IMR-90 (cell line): ENCODE data around the gene TUBA1A. TPM values are rescaled to one million over a fixed set of nuclear protein-coding genes. Genes with fewer than 3 reads are reported as not detected.

ENCODE experiments used
- ATAC-seq: fragments of 200-7000 bp; cut with Tn5 transposase; 2 replicates; pipeline ENCODE4 v1.9.1; 2020; ENCODE audit warnings: low read depth, mild to moderate bottlenecking, moderate library complexity
- BruUV-seq: library from RNA; stranded (reverse); fragments of 400-500 nt; replicated peaks from 2 replicates; lab custom pipeline; 2021; lab: Mats Ljungman, UMichigan
- CTCF ChIA-PET: fragments of 300-600 bp; formaldehyde crosslinking; extraction: SDS; loops from one replicate; lab custom pipeline; 2021; ENCODE audit warnings: antibody characterized with exemption; lab: Yijun Ruan, JAX
- POLR2A ChIA-PET: fragments of 300-600 bp; sonication (Branson Sonifier 250); formaldehyde crosslinking; loops from one replicate; lab custom pipeline; 2022; ENCODE audit warnings: antibody characterized with exemption; ENCODE audit not compliant: unreplicated experiment; lab: Charles Lee
- DNase-seq: peaks from one replicate; pipeline ENCODE4 v3.0.0; 2013
- H2AFZ ChIP-seq: replicated peaks from 2 replicates; pipeline ENCODE3; 2013; ENCODE audit warnings: low read length, mild to moderate bottlenecking; ENCODE audit not compliant: poor library complexity
- H2AK5ac ChIP-seq: 2 replicates; pipeline ENCODE4 v1.6.1; 2013; ENCODE audit warnings: low read depth, low read length, inconsistent platforms
- H2AK9ac ChIP-seq: replicated peaks from 2 replicates; pipeline ENCODE3; 2013; ENCODE audit warnings: mild to moderate bottlenecking, low read depth, low read length, moderate library complexity; ENCODE audit not compliant: poor library complexity
- H2BK120ac ChIP-seq: 2 replicates; pipeline ENCODE4 v1.6.1; 2013; ENCODE audit warnings: low read depth, low read length, inconsistent platforms
- H2BK15ac ChIP-seq: 3 replicates; pipeline ENCODE4 v1.6.1; 2013; ENCODE audit warnings: low read depth, low read length, inconsistent platforms
- H2BK20ac ChIP-seq: 2 replicates; pipeline ENCODE4 v1.6.1; 2013; ENCODE audit warnings: low read depth, mild to moderate bottlenecking, inconsistent platforms, low read length, moderate library complexity
- H2BK5ac ChIP-seq: 2 replicates; pipeline ENCODE4 v1.6.1; 2013; ENCODE audit warnings: mild to moderate bottlenecking, low read depth, low read length, inconsistent platforms; ENCODE audit not compliant: poor library complexity, severe bottlenecking
- H3K14ac ChIP-seq: replicated peaks from 2 replicates; pipeline ENCODE4 v1.6.1; 2013; ENCODE audit warnings: low read depth, low read length, inconsistent platforms
- H3K18ac ChIP-seq: 2 replicates; pipeline ENCODE4 v1.6.1; 2013; ENCODE audit warnings: low read depth, low read length, control low read depth
- H3K23ac ChIP-seq: 2 replicates; pipeline ENCODE4 v1.6.1; 2013; ENCODE audit warnings: low read depth, low read length, inconsistent platforms
- H3K27ac ChIP-seq: 2 replicates; pipeline ENCODE4 v1.5.1; 2013; ENCODE audit warnings: mild to moderate bottlenecking, control low read depth, low read length; ENCODE audit not compliant: insufficient read depth
- H3K27me3 ChIP-seq: 2 replicates; pipeline ENCODE4 v1.6.1; 2013; ENCODE audit warnings: low read length; ENCODE audit not compliant: control insufficient read depth, insufficient read depth
- H3K36me3 ChIP-seq: 2 replicates; pipeline ENCODE4 v1.6.1; 2013; ENCODE audit warnings: low read length, mixed read lengths; ENCODE audit not compliant: control insufficient read depth, insufficient read depth
- H3K4ac ChIP-seq: 2 replicates; pipeline ENCODE4 v1.6.1; 2013; ENCODE audit warnings: low read depth, low read length, inconsistent platforms
- H3K4me1 ChIP-seq: 2 replicates; pipeline ENCODE4 v1.6.1; 2013; ENCODE audit warnings: low read length, mixed read lengths; ENCODE audit not compliant: control insufficient read depth, insufficient read depth
- H3K4me2 ChIP-seq: 2 replicates; pipeline ENCODE4 v1.6.1; 2013; ENCODE audit warnings: low read depth, mild to moderate bottlenecking, control low read depth, low read length, moderate library complexity
- H3K4me3 ChIP-seq: 2 replicates; pipeline ENCODE4 v1.5.1; 2013; ENCODE audit warnings: low read depth, mild to moderate bottlenecking, control low read depth, low read length, moderate library complexity; ENCODE audit not compliant: insufficient read depth
- H3K56ac ChIP-seq: 2 replicates; pipeline ENCODE4 v1.6.1; 2013; ENCODE audit warnings: low read length, inconsistent platforms; ENCODE audit not compliant: insufficient read depth; ENCODE audit errors: extremely low read depth
- H3K79me1 ChIP-seq, 2 experiments: 2 replicates each; pipeline ENCODE4 v1.6.1; 2013; ENCODE audit warnings: low read length in 2 of 2, inconsistent platforms in 1 of 2, low read depth in 1 of 2
- H3K9ac ChIP-seq: 2 replicates; pipeline ENCODE4 v1.6.1; 2013; ENCODE audit warnings: low read depth, low read length, control low read depth
- H3K9me1 ChIP-seq: 2 replicates; pipeline ENCODE4 v1.6.1; 2013; ENCODE audit warnings: low read length, inconsistent platforms; ENCODE audit not compliant: insufficient read depth
- H3K9me3 ChIP-seq: 2 replicates; pipeline ENCODE4 v1.6.1; 2013; ENCODE audit warnings: low read length; ENCODE audit not compliant: control insufficient read depth, insufficient read depth
- H4K20me1 ChIP-seq: 2 replicates; pipeline ENCODE4 v1.6.1; 2013; ENCODE audit warnings: low read length, inconsistent platforms; ENCODE audit not compliant: insufficient read depth
- H4K5ac ChIP-seq: 2 replicates; pipeline ENCODE4 v1.6.1; 2013; ENCODE audit warnings: mild to moderate bottlenecking, low read depth, low read length, control low read depth
- H4K8ac ChIP-seq, 2 experiments: 2 replicates each; pipeline ENCODE4 v1.6.1; 2013; ENCODE audit warnings: low read depth in 2 of 2, low read length in 2 of 2, control low read depth in 1 of 2, inconsistent platforms in 1 of 2
- H4K91ac ChIP-seq: 2 replicates; pipeline ENCODE4 v1.6.1; 2013; ENCODE audit warnings: low read depth, low read length, inconsistent platforms; ENCODE audit not compliant: insufficient read depth
- BHLHE40 ChIP-seq: fragments of 150-350 bp; IDR thresholded peaks from 2 replicates; pipeline ENCODE4 v1.6.1; 2016; ENCODE audit warnings: mild to moderate bottlenecking, low read depth, low read length
- CEBPB ChIP-seq: IDR thresholded peaks from 2 replicates; pipeline ENCODE4 v1.6.1; 2012; ENCODE audit warnings: low read depth, low read length, improper control_type of control experiment
- CHD1 ChIP-seq: IDR thresholded peaks from 2 replicates; pipeline ENCODE4 v1.6.1; 2012; ENCODE audit warnings: low read depth, low read length, improper control_type of control experiment
- CTCF ChIP-seq: conservative IDR thresholded peaks from 2 replicates; pipeline ENCODE4 v1.5.1; 2012; ENCODE audit warnings: mild to moderate bottlenecking, low read depth, low read length, improper control_type of control experiment
- FOS ChIP-seq: fragments of 150-350 bp; IDR thresholded peaks from 2 replicates; pipeline ENCODE4 v1.6.1; 2016; ENCODE audit warnings: low read depth, low read length
- MAFK ChIP-seq: IDR thresholded peaks from 2 replicates; pipeline ENCODE4 v1.6.1; 2012; ENCODE audit warnings: low read depth, low read length, improper control_type of control experiment
- MAZ ChIP-seq: IDR thresholded peaks from 2 replicates; pipeline ENCODE4 v1.6.1; 2012; ENCODE audit warnings: low read depth, mild to moderate bottlenecking, low read length, improper control_type of control experiment, moderate library complexity, borderline replicate concordance
- MXI1 ChIP-seq: IDR thresholded peaks from 2 replicates; pipeline ENCODE4 v1.6.1; 2012; ENCODE audit warnings: low read depth, mild to moderate bottlenecking, low read length, moderate library complexity, borderline replicate concordance
- NFE2L2 ChIP-seq: fragments of 150-350 bp; IDR thresholded peaks from 2 replicates; pipeline ENCODE4 v1.6.1; 2016; ENCODE audit warnings: low read depth, mild to moderate bottlenecking, low read length
- POLR2A ChIP-seq: IDR thresholded peaks from 2 replicates; pipeline ENCODE4 v1.6.1; 2012; ENCODE audit warnings: mild to moderate bottlenecking, low read depth, low read length
- RAD21 ChIP-seq: IDR thresholded peaks from 2 replicates; pipeline ENCODE4 v1.6.1; 2012; ENCODE audit warnings: low read length, improper control_type of control experiment
- RCOR1 ChIP-seq: IDR thresholded peaks from 2 replicates; pipeline ENCODE4 v1.6.1; 2012; ENCODE audit warnings: mild to moderate bottlenecking, low read length, improper control_type of control experiment; ENCODE audit not compliant: insufficient replicate concordance
- SMC3 ChIP-seq: fragments of 150-350 bp; IDR thresholded peaks from 2 replicates; pipeline ENCODE4 v1.6.1; 2016; ENCODE audit warnings: low read depth, mild to moderate bottlenecking, antibody characterized with exemption, low read length, moderate library complexity
- USF2 ChIP-seq: fragments of 150-350 bp; IDR thresholded peaks from 2 replicates; pipeline ENCODE4 v1.6.1; 2017; ENCODE audit warnings: mild to moderate bottlenecking, antibody characterized with exemption, low read length, low read depth
- WGBS, 2 experiments: methylation state at CpG; one replicate each; pipeline versions ENCODE4 v1.1.5 to v1.1.7; 2013; ENCODE audit warnings: missing lambda C conversion rate in 2 of 2; ENCODE audit not compliant: insufficient read length in 1 of 2; ENCODE audit errors: extremely low coverage in 2 of 2; 5-methylcytosine and 5-hydroxymethylcytosine counted together
- dilution Hi-C: fragments of 300-500 bp; cut with HindIII; formaldehyde crosslinking; loops from one replicate; pipeline ENCODE4 v1.14.3; 2018; ENCODE audit warnings: low sequenced_read_pairs; ENCODE audit not compliant: unreplicated experiment
- in situ Hi-C: fragments of 300-500 bp; cut with MboI; formaldehyde crosslinking; loops from 3 replicates; pipeline ENCODE4 v1.14.3; 2019; ENCODE audit warnings: low sequenced_read_pairs, inconsistent platforms, mixed read lengths
- intact Hi-C: fragments of 100-400 bp; cut with micrococcal nuclease; formaldehyde crosslinking; loops from 2 replicates; pipeline ENCODE4 v1.10.0; 2022
- polyA plus RNA-seq, 3 experiments: library from polyadenylated mRNA; depleted of rRNA; stranded (reverse); fragments of >200 nt; gene quantifications; 2 replicates each; pipeline ENCODE4 v1.2.3, GENCODE V29; 2012; ENCODE audit warnings: low replicate concordance in 1 of 3
- total RNA-seq: library from RNA; depleted of rRNA; stranded (reverse); fragments of >200 nt; gene quantifications from 2 replicates; pipeline ENCODE4 v1.2.3, GENCODE V29; 2012

Gene TUBA1A
- total and polyA plus RNA-seq, 2 of the 4 experiments (the other 2 are of a cell fraction): 2,105 to 2,832 TPM

GRCh38 chr12:49208676-49209075, 19.8 kb upstream of the TUBA1A start:
- Histone ChIP-seq H2BK5ac (no peak overlapping the region), H4K20me1 (no peaks in the 10 kb centered on the region), H2AK5ac (no peak overlapping the region), H2AFZ (no peak overlapping the region), H3K14ac (no peak overlapping the region), H2AK9ac (no peak overlapping the region), H3K4ac (0 out of 2 replicates have a peak overlapping the region, but pooled peaks have one; percentile 4), H3K9me3 (no peaks in the 10 kb centered on the region), H4K5ac (no peak overlapping the region), H3K79me1 (no peaks in the 10 kb centered on the region), H4K91ac (no peak overlapping the region), H3K4me3 (no peak overlapping the region), H3K9ac (no peak overlapping the region), H3K9me1 (no peaks in the 10 kb centered on the region), H3K56ac (no peak overlapping the region), H3K4me2 (no peak overlapping the region), H3K4me1 (peaks cover 9% of the 10 kb centered on the region), H3K23ac (no peak overlapping the region), H3K36me3 (no peaks in the 10 kb centered on the region), H4K8ac (no peak overlapping the region), H2BK15ac (no peak overlapping the region), H2BK120ac (no peak overlapping the region), H3K27me3 (no peaks in the 10 kb centered on the region), H3K27ac (no peak overlapping the region), H3K18ac (no peak overlapping the region), H2BK20ac (no peak overlapping the region)
- CTCF ChIA-PET: interaction anchor here (1.2 kb wide), 1 partner anchor 37 kb away, joined by 4 read pairs; no protein-coding TSS in a partner anchor
- no peak for TF ChIP-seq MAFK
- TF ChIP-seq RCOR1: no peak
- TF ChIP-seq BHLHE40: no peak
- no peak for TF ChIP-seq CHD1
- TF ChIP-seq FOS: no peak
- TF ChIP-seq MAZ: no peak
- TF ChIP-seq MXI1: no peak
- TF ChIP-seq SMC3: no peak
- no peak for TF ChIP-seq CTCF
- TF ChIP-seq CEBPB: no peak
- no peak for TF ChIP-seq USF2
- no peak for TF ChIP-seq NFE2L2
- no peak for TF ChIP-seq RAD21
- no peak for TF ChIP-seq POLR2A
- DNase-seq (no peak), ATAC-seq (no peak)
- POLR2A ChIA-PET: interaction anchor here (0.7 kb wide), 1 partner anchor 20 kb away, joined by 3 read pairs; no protein-coding TSS in a partner anchor
- intact Hi-C loops (no loop called here), dilution Hi-C loops (no loop called here), in situ Hi-C loops (no loop called here)
- no TSS peak for BruUV-seq
- 85% methylated on average over 2 of the region's 12 CpGs; no CpG with 5 or more reads in 1 of the 2 experiments for whole genome bisulfite sequencing, 2 experiments
